ENCODE results near the gene HELZ2. TPM values are rescaled to one million over a fixed set of nuclear protein-coding genes. Genes with fewer than 3 reads are reported as not detected.

HELZ2 gene
- total and polyA plus RNA-seq, 2 donors (not counting 1 experiment from before 2014, with no cell fraction given): 36.3 to 52.6 TPM

DNA sequence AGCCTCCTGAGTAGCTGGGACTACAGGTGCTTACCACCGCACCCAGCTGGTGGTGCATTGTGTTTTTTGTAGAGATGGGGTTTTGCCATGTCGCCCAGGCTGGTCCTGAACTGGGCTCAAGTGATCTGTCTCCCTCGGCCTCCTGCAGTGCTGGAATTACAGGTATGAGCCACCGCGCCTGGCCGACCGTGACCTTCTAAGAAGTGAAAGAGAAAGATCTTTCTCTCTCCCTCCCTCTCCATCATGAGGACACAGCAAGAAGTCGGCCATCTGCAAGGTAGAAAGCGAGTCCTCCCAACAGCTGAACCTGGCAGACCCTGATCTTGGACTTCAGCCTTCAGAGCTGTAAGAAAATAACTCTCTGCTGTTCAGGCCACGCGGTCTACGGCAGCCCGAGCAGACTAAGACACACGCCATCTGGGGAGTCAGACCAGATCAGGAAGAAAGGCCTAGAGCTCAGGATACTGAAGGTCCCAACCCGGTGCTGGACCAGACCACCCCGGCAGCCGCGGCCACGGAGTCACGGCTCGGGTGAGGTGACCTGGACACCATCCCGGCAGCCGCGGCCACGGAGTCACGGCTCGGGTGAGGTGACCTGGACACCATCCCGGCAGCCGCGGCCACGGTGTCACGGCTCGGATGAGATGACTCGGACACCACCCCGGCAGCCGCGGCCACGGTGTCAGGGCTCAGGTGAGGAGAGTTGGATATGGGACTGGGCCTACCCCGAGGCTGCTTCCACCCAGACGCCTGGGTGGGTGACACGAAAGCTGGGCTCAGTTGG is 43.2 kb upstream of the HELZ2 start:
- Mint-ChIP-seq H3K27ac (no peak overlapping the region), H3K27me3 (no peaks in the 10 kb centered on the region), H3K4me3 (no peak overlapping the region), H3K4me1 (peaks cover 11% of the 10 kb centered on the region), H3K9me3 (ENCODE audit: insufficient read depth) (no peaks in the 10 kb centered on the region)
- Histone ChIP-seq H3K79me2 (ENCODE audit: control insufficient read depth, insufficient read depth, low read length) (peaks cover 85% of the 10 kb centered on the region), H3K36me3 (replicated peaks in 1 of 2; ENCODE audit: control extremely low read depth in 1 of 2, control insufficient read depth in 1 of 2, extremely low read depth in 1 of 2, insufficient read depth in 2 of 2, low read length in 1 of 2) (peaks cover 0 to 42% of the 10 kb centered on the region in 2 experiments), H3K4me1 (ENCODE audit: control insufficient read depth in 2 of 2, insufficient read depth in 2 of 2, low read length in 2 of 2) (peaks cover 0 to 6% of the 10 kb centered on the region in 2 donors), H3K4me2 (replicated peaks; ENCODE audit: low read depth, low read length, poor library complexity, severe bottlenecking) (no peak overlapping the region), H3K27me3 (replicated peaks in 1 of 4; ENCODE audit: control extremely low read depth in 1 of 4, control insufficient read depth in 3 of 4, insufficient read depth in 4 of 4, low read length in 3 of 4) (no peaks in the 10 kb centered on the region), H4K20me1 (ENCODE audit: control insufficient read depth, insufficient read depth, low read length, poor library complexity, severe bottlenecking) (peaks cover 41% of the 10 kb centered on the region), H3K27ac (ENCODE audit: low read length in 2 of 2) (no peak overlapping the region), H3K4me3 (ENCODE audit: control extremely low read depth in 1 of 5, extremely low read depth in 1 of 5, insufficient read depth in 1 of 5, low read depth in 2 of 5, low read length in 4 of 5) (no peak overlapping the region), H3K9ac (ENCODE audit: low read length) (no peak overlapping the region), H2AFZ (ENCODE audit: insufficient read depth, low read depth, low read length, poor library complexity, severe bottlenecking) (no peak overlapping the region), H3K9me3 (ENCODE audit: control extremely low read depth in 1 of 3, control insufficient read depth in 2 of 3, insufficient read depth in 1 of 3, low read length in 2 of 3) (peaks cover 0 to 3% (median 0%) of the 10 kb centered on the region in 3 donors)
- ChIA-PET CTCF (interaction anchor here (0.5 to 1.2 kb wide), 6 partner anchors 10 to 503 kb away, joined by 3 to 4 read pairs (median 3); partner anchors contain the start of gene GMEB2), POLR2A (interaction anchor here (0.5 kb wide), 2 partner anchors 17 to 27 kb away, joined by 3 to 6 read pairs; no protein-coding TSS in a partner anchor)
- DNase-seq (no peak), ATAC-seq (ENCODE audit: low read depth) (no peak)
- intact Hi-C loops (cut with micrococcal nuclease): no loop called here
- 96% methylated on average over 41 of the region's 41 CpGs for WGBS (ENCODE audit: insufficient coverage)
- TF ChIP-seq, protein P1, sequence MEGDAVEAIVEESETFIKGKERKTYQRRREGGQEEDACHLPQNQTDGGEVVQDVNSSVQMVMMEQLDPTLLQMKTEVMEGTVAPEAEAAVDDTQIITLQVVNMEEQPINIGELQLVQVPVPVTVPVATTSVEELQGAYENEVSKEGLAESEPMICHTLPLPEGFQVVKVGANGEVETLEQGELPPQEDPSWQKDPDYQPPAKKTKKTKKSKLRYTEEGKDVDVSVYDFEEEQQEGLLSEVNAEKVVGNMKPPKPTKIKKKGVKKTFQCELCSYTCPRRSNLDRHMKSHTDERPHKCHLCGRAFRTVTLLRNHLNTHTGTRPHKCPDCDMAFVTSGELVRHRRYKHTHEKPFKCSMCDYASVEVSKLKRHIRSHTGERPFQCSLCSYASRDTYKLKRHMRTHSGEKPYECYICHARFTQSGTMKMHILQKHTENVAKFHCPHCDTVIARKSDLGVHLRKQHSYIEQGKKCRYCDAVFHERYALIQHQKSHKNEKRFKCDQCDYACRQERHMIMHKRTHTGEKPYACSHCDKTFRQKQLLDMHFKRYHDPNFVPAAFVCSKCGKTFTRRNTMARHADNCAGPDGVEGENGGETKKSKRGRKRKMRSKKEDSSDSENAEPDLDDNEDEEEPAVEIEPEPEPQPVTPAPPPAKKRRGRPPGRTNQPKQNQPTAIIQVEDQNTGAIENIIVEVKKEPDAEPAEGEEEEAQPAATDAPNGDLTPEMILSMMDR (IDR thresholded peaks at IDR 0.05): no peak
- TF ChIP-seq EZH2 (IDR thresholded peaks at IDR 0.05; ENCODE audit: borderline replicate concordance, insufficient read depth, low read depth, low read length, poor library complexity, severe bottlenecking): no peak
